SU-DHL-6 (cell line): ENCODE measurements around the gene LIPA.

Experiments used
- H2AFZ ChIP-seq: fragments of 200-600 bp; sonication (generic); 2 replicates; pipeline ENCODE4 v1.6.1; 2014; ENCODE audit warnings: low read depth, mild to moderate bottlenecking, moderate library complexity, mixed read lengths, antibody characterized with exemption, low read length; ENCODE audit not compliant: severe bottlenecking
- H3F3A ChIP-seq: fragments of 200-600 bp; shearing (Covaris generic); 2 replicates; pipeline ENCODE4 v1.6.0; 2016; ENCODE audit warnings: antibody characterized with exemption, mild to moderate bottlenecking; ENCODE audit not compliant: insufficient read depth
- H3K27ac ChIP-seq: fragments of 200-600 bp; sonication (generic); 2 replicates; pipeline ENCODE4 v1.5.1; 2016; ENCODE audit warnings: low read depth, mild to moderate bottlenecking, low read length, moderate library complexity, mixed read lengths
- H3K27me3 ChIP-seq: fragments of 200-600 bp; sonication (generic), shearing (Covaris generic); 2 replicates; pipeline ENCODE4 v1.6.0; 2014; ENCODE audit warnings: mild to moderate bottlenecking, low read length
- H3K36me3 ChIP-seq: fragments of 200-600 bp; sonication (generic); 2 replicates; pipeline ENCODE4 v1.6.1; 2014; ENCODE audit warnings: mild to moderate bottlenecking, low read length, mixed read lengths
- H3K4me2 ChIP-seq: fragments of 300-600, 200-600 bp; shearing (Covaris generic), sonication (generic); 2 replicates; pipeline ENCODE4 v1.6.0; 2014; ENCODE audit warnings: low read length, low read depth, mild to moderate bottlenecking; ENCODE audit not compliant: poor library complexity, severe bottlenecking
- H3K4me3 ChIP-seq: fragments of 200-600 bp; sonication (generic); 2 replicates; pipeline ENCODE4 v1.5.1; 2014; ENCODE audit warnings: antibody characterized with exemption, low read length, mild to moderate bottlenecking, mixed read lengths; ENCODE audit not compliant: insufficient read depth, poor library complexity, severe bottlenecking
- H3K79me2 ChIP-seq: fragments of 200-600 bp; sonication (generic); 2 replicates; pipeline ENCODE4 v1.6.1; 2014; ENCODE audit warnings: mild to moderate bottlenecking, low read length, moderate library complexity; ENCODE audit not compliant: insufficient read depth
- H3K9ac ChIP-seq: fragments of 200-600 bp; sonication (generic); 2 replicates; pipeline ENCODE4 v1.7.0; 2014; ENCODE audit warnings: mild to moderate bottlenecking, low read length
- H3K9me2 ChIP-seq: fragments of 200-600 bp; sonication (generic); replicated peaks from 2 replicates; pipeline ENCODE4 v1.6.1; 2014; ENCODE audit warnings: low read length; ENCODE audit not compliant: insufficient read depth
- H3K9me3 ChIP-seq: fragments of 200-600 bp; sonication (generic); 2 replicates; pipeline ENCODE4 v1.6.1; 2014; ENCODE audit warnings: low read length, mixed read lengths; ENCODE audit not compliant: insufficient read depth
- H4K20me1 ChIP-seq: fragments of 200-600 bp; sonication (generic); 2 replicates; pipeline ENCODE4 v1.6.1; 2014; ENCODE audit warnings: low read depth, mild to moderate bottlenecking, antibody characterized with exemption, low read length, moderate library complexity, mixed read lengths
- CTCF ChIP-seq: fragments of 200-600 bp; sonication (generic); IDR thresholded peaks from one replicate; pipeline ENCODE4 v1.5.1; 2017; ENCODE audit warnings: antibody characterized with exemption, mild to moderate bottlenecking, low read length, moderate library complexity; ENCODE audit not compliant: insufficient read depth, poor library complexity, severe bottlenecking
- EZH2phosphoT487 ChIP-seq: fragments of 200-600 bp; sonication (generic), shearing (Covaris generic); conservative IDR thresholded peaks from 2 replicates; pipeline ENCODE4 v1.6.1; 2018; ENCODE audit warnings: mild to moderate bottlenecking, antibody characterized with exemption, low read length, moderate library complexity, mixed read lengths

LIPA gene

DNA sequence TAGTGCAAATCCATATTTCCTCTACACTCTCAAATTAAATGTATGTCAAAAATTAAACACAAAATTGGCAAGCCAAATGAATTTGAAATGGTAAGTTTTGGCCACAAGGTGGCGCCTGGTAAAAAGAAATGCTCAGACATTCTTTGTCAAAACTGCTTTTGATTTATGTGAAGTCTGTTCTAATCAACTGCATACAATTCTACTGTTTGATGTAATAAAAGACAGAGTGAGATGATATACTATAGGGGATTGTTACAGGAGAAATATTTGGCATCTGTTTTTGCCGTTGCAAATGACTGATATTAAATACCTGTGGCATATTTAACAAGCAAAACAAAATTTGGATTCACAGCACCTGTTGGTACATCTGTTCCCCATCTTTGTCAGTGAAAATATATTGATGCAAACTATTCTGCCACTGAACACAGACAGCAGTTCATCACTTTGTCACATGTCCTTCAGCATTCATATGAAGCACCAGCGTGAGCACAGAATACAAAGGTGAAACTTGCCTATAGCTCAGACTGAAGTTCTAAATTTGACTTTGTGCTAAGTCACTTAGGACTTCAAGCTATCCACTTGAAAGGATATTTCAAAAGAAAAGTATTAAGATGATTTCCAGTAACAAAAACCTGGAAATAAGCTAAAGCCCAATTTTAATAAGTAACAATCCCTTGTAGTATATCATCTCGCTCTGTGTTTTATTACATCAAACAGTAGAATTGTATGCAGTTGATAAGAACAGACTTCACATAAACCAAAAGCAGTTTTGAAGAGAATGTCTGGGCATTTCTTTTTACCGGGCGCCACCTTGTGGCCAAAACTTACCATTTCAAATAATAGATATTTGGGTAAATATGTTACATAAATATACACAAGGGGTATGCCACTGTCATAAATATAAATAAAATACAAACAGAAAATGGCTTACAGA is 34.3 kb downstream of the LIPA start:
- Histone ChIP-seq H2AFZ (peak overlapping the region; percentile 61), H3K27ac (peak overlapping the region; percentile 25; the same call in 1 of the 2 replicates)

DNA sequence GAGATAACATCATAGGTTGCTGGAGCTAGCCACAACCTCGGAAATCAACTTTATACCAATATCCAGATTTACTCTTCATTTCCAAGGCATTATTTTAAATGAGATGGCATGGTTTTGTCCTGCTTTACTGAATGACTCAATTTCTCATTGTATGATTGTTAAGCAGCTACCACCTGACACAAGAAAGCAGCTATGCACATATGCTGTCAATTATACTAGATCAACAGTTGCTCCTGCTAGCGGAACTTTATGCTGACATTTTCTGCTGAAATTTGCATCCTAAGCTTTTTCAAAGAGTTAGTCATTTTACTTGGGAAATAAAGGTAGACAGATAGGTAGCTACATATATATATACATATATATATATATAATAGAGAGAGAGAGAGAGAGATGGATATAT is 35.5 kb downstream of the LIPA start:
- TF ChIP-seq EZH2phosphoT487 (no peak), CTCF (no peak)
- no peak overlapping the region for H3K4me2 ChIP-seq
- no peak overlapping the region for H3K27ac ChIP-seq

More for the DNA sequence above, 34.3 kb downstream of the LIPA start:
- H3K79me2 ChIP-seq = no peaks in the 10 kb centered on the region
- H3F3A ChIP-seq = peaks cover 7% of the 10 kb centered on the region; the same call in 1 of the 2 replicates
- H3K4me2 ChIP-seq = peak overlapping the region; percentile 16
- H3K9me2 ChIP-seq = no peaks in the 10 kb centered on the region
- H3K9me3 ChIP-seq = no peaks in the 10 kb centered on the region
- H3K9ac ChIP-seq = no peak overlapping the region
- H3K27me3 ChIP-seq = no peaks in the 10 kb centered on the region
- TF ChIP-seq EZH2phosphoT487 = no peak
- peak; percentile 84 for TF ChIP-seq CTCF
- H3K4me3 ChIP-seq = no peak overlapping the region
- H4K20me1 ChIP-seq = no peaks in the 10 kb centered on the region
- H3K36me3 ChIP-seq = no peaks in the 10 kb centered on the region

DNA sequence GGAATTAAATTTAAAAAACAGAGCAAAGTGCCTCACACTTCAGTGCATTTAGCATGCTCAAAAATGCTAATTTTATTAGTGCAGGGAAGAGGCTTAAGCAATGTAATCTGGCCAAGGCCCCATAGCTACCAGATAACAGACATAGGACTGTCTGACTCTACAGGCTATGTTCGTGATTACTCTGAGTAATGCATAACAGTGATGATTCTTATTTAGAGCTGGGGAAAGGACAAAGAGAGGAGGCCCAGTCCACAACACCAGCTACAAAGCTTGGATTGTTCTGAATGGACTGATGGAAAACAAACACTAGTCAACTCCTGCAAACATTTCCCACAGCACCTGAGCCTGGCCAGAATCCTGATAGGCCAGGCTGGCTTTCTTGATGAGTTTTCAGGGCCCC is 36.1 kb downstream of the LIPA start:
- Histone ChIP-seq H3K79me2 (no peaks in the 10 kb centered on the region), H3K36me3 (no peaks in the 10 kb centered on the region), H2AFZ (no peak overlapping the region), H4K20me1 (no peaks in the 10 kb centered on the region), H3K9ac (no peak overlapping the region), H3F3A (peaks cover 7% of the 10 kb centered on the region; the same call in 1 of the 2 replicates), H3K27me3 (no peaks in the 10 kb centered on the region), H3K9me3 (no peaks in the 10 kb centered on the region), H3K27ac (no peak overlapping the region), H3K9me2 (no peaks in the 10 kb centered on the region), H3K4me2 (no peak overlapping the region), H3K4me3 (no peak overlapping the region)
- TF ChIP-seq EZH2phosphoT487 (no peak), CTCF (no peak)

More for the DNA sequence above, 35.5 kb downstream of the LIPA start:
- Histone ChIP-seq H3F3A (peaks cover 7% of the 10 kb centered on the region; the same call in 1 of the 2 replicates), H3K27me3 (no peaks in the 10 kb centered on the region), H3K9me3 (no peaks in the 10 kb centered on the region), H2AFZ (no peak overlapping the region), H3K79me2 (no peaks in the 10 kb centered on the region), H3K9me2 (no peaks in the 10 kb centered on the region), H3K36me3 (no peaks in the 10 kb centered on the region), H3K4me3 (no peak overlapping the region), H4K20me1 (no peaks in the 10 kb centered on the region), H3K9ac (no peak overlapping the region)
